ENCODE results near the gene SARS1. TPM values are rescaled to one million over a fixed set of nuclear protein-coding genes. Genes with fewer than 3 reads are reported as not detected.

SARS1 gene
- polyA plus RNA-seq, 1 experiment = 301 TPM

DNA sequence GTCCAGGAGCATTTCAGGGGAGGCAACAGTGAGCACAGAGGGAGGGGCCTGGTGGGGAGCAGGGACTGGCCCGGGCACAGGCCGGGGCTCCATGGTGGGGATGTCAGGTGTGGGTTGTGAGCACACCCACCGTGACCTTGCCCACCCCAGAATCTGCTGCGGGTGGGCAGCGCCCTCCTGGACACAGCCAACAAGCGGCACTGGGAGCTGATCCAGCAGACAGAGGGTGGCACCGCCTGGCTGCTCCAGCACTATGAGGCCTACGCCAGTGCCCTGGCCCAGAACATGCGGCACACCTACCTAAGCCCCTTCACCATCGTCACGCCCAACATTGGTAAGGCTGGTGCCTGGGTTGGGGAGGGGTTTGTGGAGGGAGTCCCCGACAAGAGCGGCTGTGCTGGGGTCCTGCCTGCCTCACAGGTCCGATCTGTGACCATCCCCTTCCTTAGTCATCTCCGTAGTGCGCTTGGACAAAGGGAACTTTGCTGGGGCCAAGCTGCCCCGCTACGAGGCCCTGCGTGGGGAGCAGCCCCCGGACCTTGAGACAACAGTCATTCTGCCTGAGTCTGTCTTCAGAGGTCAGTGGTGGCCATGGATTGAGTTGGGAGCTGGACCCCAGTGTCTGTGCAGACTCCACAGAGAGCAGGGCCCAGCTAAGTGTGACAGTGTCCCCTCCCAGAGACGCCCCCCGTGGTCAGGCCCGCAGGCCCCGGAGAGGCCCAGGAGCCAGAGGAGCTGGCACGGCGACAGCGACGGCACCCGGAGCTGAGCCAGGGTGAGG, 54.9 kb downstream of the SARS1 start:
- Histone ChIP-seq H3K9me3 (ENCODE audit: control insufficient read depth, insufficient read depth, low read length) (peaks cover 18% of the 10 kb centered on the region), H3K27ac (ENCODE audit: low read depth, low read length) (no peak overlapping the region), H3K27me3 (ENCODE audit: control insufficient read depth, insufficient read depth, low read length) (no peaks in the 10 kb centered on the region), H3K4me3 (ENCODE audit: low read depth, low read length) (no peak overlapping the region)
- ChIA-PET POLR2A (no interaction called here), CTCF (interaction anchor here (0.6 kb wide), 1 partner anchor 131 kb away, joined by 3 read pairs; no protein-coding TSS in a partner anchor)
- DNase-seq (ENCODE audit: low read depth, low spot score) = no peak
- no peak for TF ChIP-seq CTCF (IDR thresholded peaks at IDR 0.05; ENCODE audit: low read depth, low read length)

GRCh38 chr1:109269212-109269980, 55.7 kb downstream of the SARS1 start:
- no peaks in the 10 kb centered on the region for H3K27me3 ChIP-seq (ENCODE audit: control insufficient read depth, insufficient read depth, low read length)
- TF ChIP-seq CTCF (IDR thresholded peaks at IDR 0.05; ENCODE audit: low read depth, low read length) = no peak
- no peak for DNase-seq (ENCODE audit: low read depth, low spot score)
- ChIA-PET CTCF (no interaction called here), POLR2A (no interaction called here)
- peaks cover 18% of the 10 kb centered on the region for H3K9me3 ChIP-seq (ENCODE audit: control insufficient read depth, insufficient read depth, low read length)
- H3K4me3 ChIP-seq (ENCODE audit: low read depth, low read length) = no peak overlapping the region
- H3K27ac ChIP-seq (ENCODE audit: low read depth, low read length) = no peak overlapping the region

DNA sequence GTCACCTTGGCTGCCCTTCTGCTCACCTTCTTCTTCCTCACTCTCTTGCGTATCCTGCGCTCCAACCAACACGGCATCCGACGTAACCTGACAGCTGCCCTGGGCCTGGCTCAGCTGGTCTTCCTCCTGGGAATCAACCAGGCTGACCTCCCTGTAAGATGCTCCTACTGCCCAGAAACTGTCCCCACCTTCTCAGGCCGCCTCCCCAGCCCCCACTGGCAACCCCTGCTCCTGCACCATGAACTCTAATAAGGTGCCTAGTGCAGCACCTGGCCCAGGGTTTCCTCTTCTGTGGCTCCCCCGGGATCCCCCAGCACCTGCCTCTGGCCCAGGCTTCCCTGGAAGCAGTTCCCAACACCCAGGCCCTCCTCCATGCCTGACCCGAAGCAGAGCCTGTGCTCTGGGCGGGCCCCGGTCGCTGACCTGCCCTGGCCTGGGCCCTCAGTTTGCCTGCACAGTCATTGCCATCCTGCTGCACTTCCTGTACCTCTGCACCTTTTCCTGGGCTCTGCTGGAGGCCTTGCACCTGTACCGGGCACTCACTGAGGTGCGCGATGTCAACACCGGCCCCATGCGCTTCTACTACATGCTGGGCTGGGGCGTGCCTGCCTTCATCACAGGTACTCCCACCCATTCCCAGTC, 56.4 kb downstream of the SARS1 start:
- peaks cover 18% of the 10 kb centered on the region for H3K9me3 ChIP-seq (ENCODE audit: control insufficient read depth, insufficient read depth, low read length)
- H3K27me3 ChIP-seq (ENCODE audit: control insufficient read depth, insufficient read depth, low read length) = no peaks in the 10 kb centered on the region
- CTCF ChIA-PET = no interaction called here
- POLR2A ChIA-PET = no interaction called here
- DNase-seq (ENCODE audit: low read depth, low spot score) = no peak
- no peak overlapping the region for H3K27ac ChIP-seq (ENCODE audit: low read depth, low read length)
- H3K4me3 ChIP-seq (ENCODE audit: low read depth, low read length) = no peak overlapping the region
- no peak for TF ChIP-seq CTCF (IDR thresholded peaks at IDR 0.05; ENCODE audit: low read depth, low read length)

- Histone ChIP-seq H3K4me3 (ENCODE audit: low read depth, low read length) (no peak overlapping the region), H3K9me3 (ENCODE audit: control insufficient read depth, insufficient read depth, low read length) (peaks cover 18% of the 10 kb centered on the region), H3K27ac (ENCODE audit: low read depth, low read length) (no peak overlapping the region), H3K27me3 (ENCODE audit: control insufficient read depth, insufficient read depth, low read length) (no peaks in the 10 kb centered on the region)
- no peak for TF ChIP-seq CTCF (IDR thresholded peaks at IDR 0.05; ENCODE audit: low read depth, low read length)
- CTCF ChIA-PET = no interaction called here
- no peak for DNase-seq (ENCODE audit: low read depth, low spot score)
- POLR2A ChIA-PET = no interaction called here
Observed at GRCh38 chr1:109270623-109271317, 57.1 kb downstream of the SARS1 start.
